GM21381 (cell line): Measurements from ENCODE around the gene MSH6.
"Not testable (repeated sequence)": the region's sequence is repeated elsewhere in the genome, so short reads cannot be mapped to it uniquely, and the experiment has no call there.

Source experiments
- ATAC-seq: cut with Tn5 transposase; IDR thresholded peaks from one replicate; pipeline ENCODE4 v1.9.1; 2021; ENCODE audit warnings: mild to moderate bottlenecking, moderate library complexity; ENCODE audit not compliant: unreplicated experiment

The MSH6 gene

GRCh38 chr2:47833516-47833968, 50.6 kb downstream of the MSH6 start:
- peak; percentile 74 for ATAC-seq

GRCh38 chr2:47838249-47838648, 55.3 kb downstream of the MSH6 start:
- ATAC-seq, result no peak

GRCh38 chr2:47838686-47839085, 55.7 kb downstream of the MSH6 start:
- ATAC-seq, result no peak

GRCh38 chr2:47842846-47843245, 59.9 kb downstream of the MSH6 start:
- ATAC-seq, result no peak

- ATAC-seq, result no peak
Observed at GRCh38 chr2:47843407-47843806, 60.5 kb downstream of the MSH6 start.

- ATAC-seq, result no peak
Observed at GRCh38 chr2:47844162-47844561, 61.2 kb downstream of the MSH6 start.

GRCh38 chr2:47849368-47849767, 66.4 kb downstream of the MSH6 start:
- ATAC-seq, result no peak

- ATAC-seq, result no peak
Observed at GRCh38 chr2:47850198-47850597, 67.3 kb downstream of the MSH6 start.

- not testable (repeated sequence) for ATAC-seq
Observed at GRCh38 chr2:47853067-47853777, 70.3 kb downstream of the MSH6 start.
